Coronary artery (tissue), 2 donors: ENCODE results near the gene SPIRE2.
"Not testable (repeated sequence)": the region's sequence is repeated elsewhere in the genome, so short reads cannot be mapped to it uniquely, and the experiment has no call there.

Experiments
- DNase-seq: peaks from one replicate; pipeline ENCODE4 v3.0.0-alpha.2; 2017; ENCODE audit warnings: low spot score
- H3K27ac ChIP-seq, 2 donors: fragments of 200-600 bp; sonication (generic); one replicate each; pipeline ENCODE4 v1.5.1; 2016 to 2019
- H3K4me3 ChIP-seq: fragments of 200-600 bp; sonication (generic); 2 replicates; pipeline ENCODE4 v1.5.1; 2016; ENCODE audit warnings: mild to moderate bottlenecking, moderate library complexity
- TF ChIP-seq, protein P1 (sequence below): fragments of 200-600 bp; sonication (generic); IDR thresholded peaks from one replicate; pipeline ENCODE4 v1.5.1; 2019; ENCODE audit warnings: antibody characterized with exemption

SPIRE2 gene

GRCh38 chr16:89831810-89832328 is 3.6 kb downstream of the SPIRE2 start:
- DNase-seq, result no peak
- Histone ChIP-seq H3K27ac (no peak overlapping the region), H3K4me3 (no peak overlapping the region)
- TF ChIP-seq, protein P1, sequence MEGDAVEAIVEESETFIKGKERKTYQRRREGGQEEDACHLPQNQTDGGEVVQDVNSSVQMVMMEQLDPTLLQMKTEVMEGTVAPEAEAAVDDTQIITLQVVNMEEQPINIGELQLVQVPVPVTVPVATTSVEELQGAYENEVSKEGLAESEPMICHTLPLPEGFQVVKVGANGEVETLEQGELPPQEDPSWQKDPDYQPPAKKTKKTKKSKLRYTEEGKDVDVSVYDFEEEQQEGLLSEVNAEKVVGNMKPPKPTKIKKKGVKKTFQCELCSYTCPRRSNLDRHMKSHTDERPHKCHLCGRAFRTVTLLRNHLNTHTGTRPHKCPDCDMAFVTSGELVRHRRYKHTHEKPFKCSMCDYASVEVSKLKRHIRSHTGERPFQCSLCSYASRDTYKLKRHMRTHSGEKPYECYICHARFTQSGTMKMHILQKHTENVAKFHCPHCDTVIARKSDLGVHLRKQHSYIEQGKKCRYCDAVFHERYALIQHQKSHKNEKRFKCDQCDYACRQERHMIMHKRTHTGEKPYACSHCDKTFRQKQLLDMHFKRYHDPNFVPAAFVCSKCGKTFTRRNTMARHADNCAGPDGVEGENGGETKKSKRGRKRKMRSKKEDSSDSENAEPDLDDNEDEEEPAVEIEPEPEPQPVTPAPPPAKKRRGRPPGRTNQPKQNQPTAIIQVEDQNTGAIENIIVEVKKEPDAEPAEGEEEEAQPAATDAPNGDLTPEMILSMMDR, result no peak

GRCh38 chr16:89833664-89834363 is 5.5 kb downstream of the SPIRE2 start:
- not testable (repeated sequence) for H3K4me3 ChIP-seq, DNase-seq, H3K27ac ChIP-seq

DNA sequence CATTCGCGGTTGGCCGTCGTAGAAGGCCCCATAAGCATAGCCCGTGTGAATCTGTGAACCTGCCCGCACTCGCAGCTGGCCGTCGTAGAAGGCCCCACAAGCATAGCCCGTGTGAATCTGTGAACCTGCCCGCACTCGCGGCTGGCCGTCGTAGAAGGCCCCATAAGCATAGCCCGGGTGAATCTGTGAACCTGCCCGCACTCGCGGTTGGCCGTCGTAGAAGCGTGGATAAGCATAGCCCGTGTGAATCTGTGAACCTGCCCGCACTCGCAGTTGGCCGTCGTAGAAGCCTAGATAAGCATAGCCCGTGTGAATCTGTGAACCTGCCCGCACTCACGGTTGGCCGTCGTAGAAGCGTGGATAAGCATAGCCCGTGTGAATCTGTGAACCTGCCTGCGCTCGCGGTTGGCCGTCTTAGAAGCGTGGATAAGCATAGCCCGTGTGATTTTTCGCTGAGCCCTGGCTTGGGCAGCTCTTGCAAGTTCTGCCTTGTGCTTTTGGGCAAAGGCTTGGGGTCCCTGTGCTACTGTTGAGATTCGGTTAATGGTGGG is 6.6 kb downstream of the SPIRE2 start:
- DNase-seq, H3K27ac ChIP-seq, H3K4me3 ChIP-seq: not testable (repeated sequence)

DNA sequence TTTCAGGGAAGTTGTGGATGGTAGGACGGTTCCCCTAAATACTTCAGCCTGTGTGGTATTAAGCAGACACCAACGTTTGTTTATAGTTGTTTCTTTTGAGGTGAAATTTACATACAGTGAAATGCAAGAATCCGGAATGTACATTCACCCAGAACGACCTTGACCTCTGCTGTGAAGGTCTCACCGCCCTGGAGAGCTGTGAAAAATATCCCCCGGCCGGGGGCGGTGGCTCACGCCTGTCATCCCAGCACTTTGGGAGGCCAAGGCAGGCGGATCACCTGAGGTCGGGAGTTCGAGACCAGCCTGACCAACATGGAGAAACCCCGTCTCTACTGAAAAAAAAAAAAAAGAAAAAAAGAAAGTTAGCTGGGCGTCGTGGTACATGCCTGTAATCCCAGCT is 8.2 kb downstream of the SPIRE2 start:
- DNase-seq, H3K4me3 ChIP-seq, H3K27ac ChIP-seq: not testable (repeated sequence)

DNA sequence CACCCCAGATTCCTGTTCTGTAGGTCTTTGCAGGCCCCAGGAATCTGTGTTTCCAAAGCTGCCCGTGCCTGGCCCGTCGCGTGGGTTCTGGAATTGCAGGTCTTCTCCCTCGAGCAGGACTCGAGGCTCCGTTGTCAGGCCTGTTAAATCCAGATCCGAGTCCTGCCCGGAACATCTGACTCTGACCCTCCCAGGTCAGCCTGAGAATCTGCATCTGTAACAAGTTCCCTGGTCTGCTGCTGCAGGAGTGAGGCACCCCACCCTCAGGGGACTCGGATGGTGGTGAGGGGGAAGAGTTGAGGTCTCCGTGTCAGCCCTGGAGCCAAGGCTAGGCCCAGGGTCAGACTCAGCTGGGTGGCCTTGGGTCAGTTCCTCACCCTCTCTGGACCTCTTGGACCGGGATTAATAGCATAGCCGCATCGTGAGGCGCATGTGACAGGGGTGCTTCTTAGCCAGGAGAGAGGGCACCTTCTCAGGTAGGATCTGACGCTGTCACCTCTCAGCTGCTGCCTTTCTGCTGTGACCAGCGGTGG is 8.8 kb downstream of the SPIRE2 start:
- DNase-seq, result no peak
- TF ChIP-seq, protein P1, result no peak
- no peak overlapping the region for H3K4me3 ChIP-seq
- H3K27ac ChIP-seq, result peak overlapping the region in 1 of 2 donors; percentile 16

DNA sequence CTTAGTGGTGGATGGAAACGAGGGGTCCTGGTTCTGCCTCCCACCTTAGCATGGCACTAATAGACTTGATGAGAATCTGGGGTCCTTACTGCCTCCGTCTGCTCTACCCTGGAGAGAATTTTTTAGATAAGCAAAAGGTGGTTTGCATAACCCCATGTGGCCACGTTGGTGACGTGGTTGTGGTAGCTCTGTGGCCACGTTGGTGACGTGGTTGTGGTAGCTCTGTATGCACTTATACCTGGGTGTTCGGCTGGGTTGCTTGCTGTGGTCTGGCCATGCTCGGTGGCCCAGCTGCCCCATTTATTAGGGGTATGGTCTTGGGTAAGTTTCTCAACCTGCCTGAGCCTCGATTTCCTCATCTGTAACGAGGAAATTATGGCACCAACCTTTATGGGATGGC is 13.0 kb downstream of the SPIRE2 start:
- Histone ChIP-seq H3K4me3 (no peak overlapping the region), H3K27ac (no peak overlapping the region)
- DNase-seq, result no peak
- TF ChIP-seq, protein P1, result no peak

DNA sequence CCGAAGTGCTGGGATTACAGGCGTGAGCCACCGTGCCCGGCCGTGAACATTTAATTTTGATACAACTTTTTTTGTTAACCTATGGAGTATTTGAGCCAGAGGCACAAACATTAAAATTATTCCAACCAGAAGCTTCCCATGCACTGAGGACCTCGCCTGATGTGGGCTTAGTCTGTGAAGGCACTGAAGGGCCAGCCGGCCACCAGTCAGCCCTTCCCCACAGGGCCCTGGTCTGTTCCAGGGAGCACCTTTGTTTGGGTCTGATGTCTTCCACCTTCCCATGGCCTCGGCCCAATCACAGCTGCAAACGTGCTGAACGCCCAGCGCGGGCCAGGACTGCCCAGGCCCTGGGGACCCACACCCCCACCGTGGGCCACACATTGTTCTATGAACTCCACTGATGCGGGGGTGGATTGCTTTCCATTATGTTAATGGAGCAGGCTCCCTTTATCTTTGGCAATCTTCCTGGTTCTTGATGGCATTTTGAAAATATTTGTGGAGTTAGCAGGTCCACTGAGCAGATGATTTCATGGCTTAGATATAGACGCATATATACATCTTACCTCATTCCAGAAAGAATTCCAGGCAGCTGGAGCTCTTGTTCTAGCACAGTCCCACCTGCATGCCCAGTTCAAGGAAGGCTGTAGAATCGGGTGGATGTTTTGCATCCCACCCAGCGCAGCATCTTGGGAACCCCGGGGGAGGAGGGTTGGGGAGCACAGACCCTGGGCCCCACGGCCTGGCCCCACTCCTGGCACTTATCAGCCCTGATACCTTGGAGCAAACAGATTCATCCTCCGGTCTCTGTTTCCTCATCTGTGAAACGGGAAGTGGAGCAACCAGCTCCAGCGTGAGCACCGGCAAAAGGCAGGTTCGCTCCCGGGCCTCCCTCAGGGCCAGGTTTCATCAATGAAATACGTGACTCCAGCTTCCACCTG is 14.5 kb downstream of the SPIRE2 start:
- no peak overlapping the region for H3K4me3 ChIP-seq
- no peak for DNase-seq
- no peak overlapping the region for H3K27ac ChIP-seq
- TF ChIP-seq, protein P1, result no peak
